ENCODE results near the gene ATF4.

DNA sequence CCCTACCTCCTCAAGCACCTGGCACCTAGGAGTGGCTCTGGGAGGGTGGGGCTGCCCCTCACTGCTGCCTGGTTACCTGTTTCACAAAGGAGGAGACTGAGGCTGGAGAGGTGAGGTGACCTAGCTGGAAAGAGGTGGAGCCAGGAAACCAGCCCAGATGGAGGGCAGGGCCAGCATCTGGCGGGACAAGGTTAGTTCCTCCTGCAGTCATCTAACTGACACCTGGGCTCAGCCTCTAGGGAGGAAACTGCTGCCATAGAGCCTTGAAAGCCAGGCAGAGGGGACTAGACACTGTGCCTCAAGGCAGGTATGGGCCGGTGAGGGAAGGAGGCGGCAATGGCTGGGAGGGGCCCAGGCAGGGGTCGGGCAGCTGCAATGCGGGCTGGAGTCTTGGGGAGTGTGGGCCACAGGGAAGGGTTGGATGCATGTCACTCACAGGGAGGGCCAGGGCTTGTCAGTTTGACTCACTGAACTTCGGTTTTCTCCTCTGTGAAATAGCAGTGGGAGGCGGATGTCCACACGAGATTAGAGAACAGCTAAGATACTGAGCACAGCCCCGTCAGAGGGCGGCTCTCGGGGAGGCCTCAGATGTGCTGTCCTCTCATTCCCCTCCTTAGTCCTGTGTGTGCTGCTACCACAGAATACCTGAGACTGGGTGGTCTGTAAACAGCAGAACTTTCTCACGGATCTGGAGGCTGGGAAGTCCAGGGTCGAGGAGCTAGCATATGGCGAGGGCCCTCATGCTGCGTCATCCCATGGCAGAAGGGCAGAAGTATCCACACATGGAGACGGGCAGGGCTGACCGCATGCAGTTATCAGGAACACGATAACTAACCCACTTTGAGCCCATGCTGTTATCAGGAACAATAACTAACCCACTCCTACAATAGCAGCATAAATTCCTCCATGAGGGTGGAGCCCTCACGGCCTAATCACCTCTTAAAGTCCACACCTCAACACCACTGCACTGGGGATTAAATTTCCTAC, 47.5 kb upstream of the ATF4 start:
- no peak for TF ChIP-seq POLR2AphosphoS5 (IDR thresholded peaks at IDR 0.05; ENCODE audit: low read depth, low read length)
- no peak for TF ChIP-seq POLR2A (IDR thresholded peaks at IDR 0.05; ENCODE audit: low read depth, low read length)
- TF ChIP-seq TAF1 (IDR thresholded peaks at IDR 0.05; ENCODE audit: low read depth, low read length) = no peak
- no peak for TF ChIP-seq PAX5 (IDR thresholded peaks at IDR 0.05; ENCODE audit: insufficient read depth, low read length, severe bottlenecking)
- TF ChIP-seq POU2F2 (IDR thresholded peaks at IDR 0.05; ENCODE audit: low read depth, low read length) = no peak
- no peak for TF ChIP-seq SPI1 (IDR thresholded peaks at IDR 0.05; ENCODE audit: low read depth, low read length)

Data from GM12891 (cell line).